IMR-90 (cell line): ENCODE data around the gene MTM1. TPM values are rescaled to one million over a fixed set of nuclear protein-coding genes. Genes with fewer than 3 reads are reported as not detected.

Source experiments
- ATAC-seq: fragments of 200-7000 bp; cut with Tn5 transposase; 2 replicates; pipeline ENCODE4 v1.9.1; 2020; ENCODE audit warnings: low read depth, mild to moderate bottlenecking, moderate library complexity
- BruUV-seq: library from RNA; stranded (reverse); fragments of 400-500 nt; replicated peaks from 2 replicates; lab custom pipeline; 2021; lab: Mats Ljungman, UMichigan
- CTCF ChIA-PET: fragments of 300-600 bp; formaldehyde crosslinking; extraction: SDS; loops from one replicate; lab custom pipeline; 2021; ENCODE audit warnings: antibody characterized with exemption; lab: Yijun Ruan, JAX
- POLR2A ChIA-PET: fragments of 300-600 bp; sonication (Branson Sonifier 250); formaldehyde crosslinking; loops from one replicate; lab custom pipeline; 2022; ENCODE audit warnings: antibody characterized with exemption; ENCODE audit not compliant: unreplicated experiment; lab: Charles Lee
- DNase-seq: peaks from one replicate; pipeline ENCODE4 v3.0.0; 2013
- H2AFZ ChIP-seq: replicated peaks from 2 replicates; pipeline ENCODE3; 2013; ENCODE audit warnings: low read length, mild to moderate bottlenecking; ENCODE audit not compliant: poor library complexity
- H2AK5ac ChIP-seq: 2 replicates; pipeline ENCODE4 v1.6.1; 2013; ENCODE audit warnings: low read depth, low read length, inconsistent platforms
- H2AK9ac ChIP-seq: replicated peaks from 2 replicates; pipeline ENCODE3; 2013; ENCODE audit warnings: mild to moderate bottlenecking, low read depth, low read length, moderate library complexity; ENCODE audit not compliant: poor library complexity
- H2BK120ac ChIP-seq: 2 replicates; pipeline ENCODE4 v1.6.1; 2013; ENCODE audit warnings: low read depth, low read length, inconsistent platforms
- H2BK15ac ChIP-seq: 3 replicates; pipeline ENCODE4 v1.6.1; 2013; ENCODE audit warnings: low read depth, low read length, inconsistent platforms
- H2BK20ac ChIP-seq: 2 replicates; pipeline ENCODE4 v1.6.1; 2013; ENCODE audit warnings: low read depth, mild to moderate bottlenecking, inconsistent platforms, low read length, moderate library complexity
- H2BK5ac ChIP-seq: 2 replicates; pipeline ENCODE4 v1.6.1; 2013; ENCODE audit warnings: mild to moderate bottlenecking, low read depth, low read length, inconsistent platforms; ENCODE audit not compliant: poor library complexity, severe bottlenecking
- H3K14ac ChIP-seq: replicated peaks from 2 replicates; pipeline ENCODE4 v1.6.1; 2013; ENCODE audit warnings: low read depth, low read length, inconsistent platforms
- H3K18ac ChIP-seq: 2 replicates; pipeline ENCODE4 v1.6.1; 2013; ENCODE audit warnings: low read depth, low read length, control low read depth
- H3K23ac ChIP-seq: 2 replicates; pipeline ENCODE4 v1.6.1; 2013; ENCODE audit warnings: low read depth, low read length, inconsistent platforms
- H3K27ac ChIP-seq: 2 replicates; pipeline ENCODE4 v1.5.1; 2013; ENCODE audit warnings: mild to moderate bottlenecking, control low read depth, low read length; ENCODE audit not compliant: insufficient read depth
- H3K27me3 ChIP-seq: 2 replicates; pipeline ENCODE4 v1.6.1; 2013; ENCODE audit warnings: low read length; ENCODE audit not compliant: control insufficient read depth, insufficient read depth
- H3K36me3 ChIP-seq: 2 replicates; pipeline ENCODE4 v1.6.1; 2013; ENCODE audit warnings: low read length, mixed read lengths; ENCODE audit not compliant: control insufficient read depth, insufficient read depth
- H3K4ac ChIP-seq: 2 replicates; pipeline ENCODE4 v1.6.1; 2013; ENCODE audit warnings: low read depth, low read length, inconsistent platforms
- H3K4me1 ChIP-seq: 2 replicates; pipeline ENCODE4 v1.6.1; 2013; ENCODE audit warnings: low read length, mixed read lengths; ENCODE audit not compliant: control insufficient read depth, insufficient read depth
- H3K4me2 ChIP-seq: 2 replicates; pipeline ENCODE4 v1.6.1; 2013; ENCODE audit warnings: low read depth, mild to moderate bottlenecking, control low read depth, low read length, moderate library complexity
- H3K4me3 ChIP-seq: 2 replicates; pipeline ENCODE4 v1.5.1; 2013; ENCODE audit warnings: low read depth, mild to moderate bottlenecking, control low read depth, low read length, moderate library complexity; ENCODE audit not compliant: insufficient read depth
- H3K56ac ChIP-seq: 2 replicates; pipeline ENCODE4 v1.6.1; 2013; ENCODE audit warnings: low read length, inconsistent platforms; ENCODE audit not compliant: insufficient read depth; ENCODE audit errors: extremely low read depth
- H3K79me1 ChIP-seq, 2 experiments: 2 replicates each; pipeline ENCODE4 v1.6.1; 2013; ENCODE audit warnings: low read length in 2 of 2, inconsistent platforms in 1 of 2, low read depth in 1 of 2
- H3K9ac ChIP-seq: 2 replicates; pipeline ENCODE4 v1.6.1; 2013; ENCODE audit warnings: low read depth, low read length, control low read depth
- H3K9me1 ChIP-seq: 2 replicates; pipeline ENCODE4 v1.6.1; 2013; ENCODE audit warnings: low read length, inconsistent platforms; ENCODE audit not compliant: insufficient read depth
- H3K9me3 ChIP-seq: 2 replicates; pipeline ENCODE4 v1.6.1; 2013; ENCODE audit warnings: low read length; ENCODE audit not compliant: control insufficient read depth, insufficient read depth
- H4K20me1 ChIP-seq: 2 replicates; pipeline ENCODE4 v1.6.1; 2013; ENCODE audit warnings: low read length, inconsistent platforms; ENCODE audit not compliant: insufficient read depth
- H4K5ac ChIP-seq: 2 replicates; pipeline ENCODE4 v1.6.1; 2013; ENCODE audit warnings: mild to moderate bottlenecking, low read depth, low read length, control low read depth
- H4K8ac ChIP-seq, 2 experiments: 2 replicates each; pipeline ENCODE4 v1.6.1; 2013; ENCODE audit warnings: low read depth in 2 of 2, low read length in 2 of 2, control low read depth in 1 of 2, inconsistent platforms in 1 of 2
- H4K91ac ChIP-seq: 2 replicates; pipeline ENCODE4 v1.6.1; 2013; ENCODE audit warnings: low read depth, low read length, inconsistent platforms; ENCODE audit not compliant: insufficient read depth
- CHD1 ChIP-seq: IDR thresholded peaks from 2 replicates; pipeline ENCODE4 v1.6.1; 2012; ENCODE audit warnings: low read depth, low read length, improper control_type of control experiment
- CTCF ChIP-seq: conservative IDR thresholded peaks from 2 replicates; pipeline ENCODE4 v1.5.1; 2012; ENCODE audit warnings: mild to moderate bottlenecking, low read depth, low read length, improper control_type of control experiment
- FOS ChIP-seq: fragments of 150-350 bp; IDR thresholded peaks from 2 replicates; pipeline ENCODE4 v1.6.1; 2016; ENCODE audit warnings: low read depth, low read length
- dilution Hi-C: fragments of 300-500 bp; cut with HindIII; formaldehyde crosslinking; loops from one replicate; pipeline ENCODE4 v1.14.3; 2018; ENCODE audit warnings: low sequenced_read_pairs; ENCODE audit not compliant: unreplicated experiment
- in situ Hi-C: fragments of 300-500 bp; cut with MboI; formaldehyde crosslinking; loops from 3 replicates; pipeline ENCODE4 v1.14.3; 2019; ENCODE audit warnings: low sequenced_read_pairs, inconsistent platforms, mixed read lengths
- intact Hi-C: fragments of 100-400 bp; cut with micrococcal nuclease; formaldehyde crosslinking; loops from 2 replicates; pipeline ENCODE4 v1.10.0; 2022
- polyA plus RNA-seq, 3 experiments: library from polyadenylated mRNA; depleted of rRNA; stranded (reverse); fragments of >200 nt; gene quantifications; 2 replicates each; pipeline ENCODE4 v1.2.3, GENCODE V29; 2012; ENCODE audit warnings: low replicate concordance in 1 of 3
- total RNA-seq: library from RNA; depleted of rRNA; stranded (reverse); fragments of >200 nt; gene quantifications from 2 replicates; pipeline ENCODE4 v1.2.3, GENCODE V29; 2012

MTM1 gene
- total and polyA plus RNA-seq, 2 of the 4 experiments (the other 2 are of a cell fraction): 3.8 to 5.6 TPM

- no peak for TF ChIP-seq CHD1
Observed at GRCh38 chrX:150688911-150689451, 120.6 kb downstream of the MTM1 start (continued).

GRCh38 chrX:150690126-150690525, 121.7 kb downstream of the MTM1 start:
- CTCF ChIA-PET: no interaction called here
- no peak overlapping the region for H2AK9ac ChIP-seq
- peak; percentile 5; the same call in 1 of the 2 replicates for ATAC-seq

More at GRCh38 chrX:150690126-150690525, 121.7 kb downstream of the MTM1 start:
- peak; percentile 92 for DNase-seq
- TF ChIP-seq FOS (peak; percentile 42; the same call in 1 of the 2 replicates), CTCF (no peak)
- peak overlapping the region; percentile 89 for H2BK20ac ChIP-seq
- POLR2A ChIA-PET: no interaction called here
- peaks cover 2 to 12% of the 10 kb centered on the region in 2 experiments; a peak in 2 of 4 replicates for H3K79me1 ChIP-seq
- dilution Hi-C loops (no loop called here), in situ Hi-C loops (no loop called here), intact Hi-C loops (loop anchor here (5.0 kb wide), 1 partner anchor 392 kb away; no protein-coding TSS in a partner anchor)
- peak overlapping the region; percentile 64; the same call in 1 of the 2 replicates for H4K5ac ChIP-seq
- peak overlapping the region; percentile 94 for H2BK5ac ChIP-seq
- H3K4me3 ChIP-seq: no peak overlapping the region
- peak overlapping the region; percentile 84; the same call in 1 of the 2 replicates for H3K18ac ChIP-seq
- H4K91ac ChIP-seq: peak overlapping the region; percentile 66
- no peak overlapping the region for H3K4me2 ChIP-seq
- H2BK15ac ChIP-seq: no peak overlapping the region; the same call in 2 of the 3 replicates
- H4K20me1 ChIP-seq: no peaks in the 10 kb centered on the region
- no peaks in the 10 kb centered on the region for H3K27me3 ChIP-seq
- peak overlapping the region; percentile 15 to 59; a peak in 2 of 4 replicates for H4K8ac ChIP-seq
- H3K9me1 ChIP-seq: 0 out of 2 replicates have a peak, but pooled peaks cover 6% of the 10 kb centered on the region
- peak overlapping the region; percentile 74 for H2BK120ac ChIP-seq
- H3K4ac ChIP-seq: no peak overlapping the region
- H3K36me3 ChIP-seq: no peaks in the 10 kb centered on the region
- H3K4me1 ChIP-seq: peaks cover 10% of the 10 kb centered on the region
- H3K27ac ChIP-seq: peak overlapping the region; percentile 50; the same call in 1 of the 2 replicates
- no TSS peak for BruUV-seq
- peaks cover 16% of the 10 kb centered on the region for H3K9me3 ChIP-seq
- no peak overlapping the region for H3K23ac ChIP-seq
- no peak overlapping the region for H3K56ac ChIP-seq
- no peak overlapping the region; the same call in 1 of the 2 replicates for H2AK5ac ChIP-seq
- H3K9ac ChIP-seq: no peak overlapping the region
- H3K14ac ChIP-seq: no peak overlapping the region; the same call in 1 of the 2 replicates
- no peak overlapping the region for H2AFZ ChIP-seq
